Fibroblast of mammary gland (primary cell): ENCODE results near the gene RFX6.

Source experiments
- DNase-seq: peaks from one replicate; pipeline ENCODE4 v3.0.0-alpha.2; 2010; ENCODE audit warnings: low read depth
- H3K4me3 ChIP-seq: 2 replicates; pipeline ENCODE4 v1.5.1; 2011; ENCODE audit warnings: low read depth, mild to moderate bottlenecking, low read length, moderate library complexity; ENCODE audit not compliant: control insufficient read depth
- TF ChIP-seq, protein P1 (sequence below): conservative IDR thresholded peaks from 2 replicates; pipeline ENCODE4 v1.5.1; 2011; ENCODE audit warnings: low read depth, low read length, inconsistent platforms; ENCODE audit not compliant: control insufficient read depth, insufficient read depth

RFX6 gene

DNA sequence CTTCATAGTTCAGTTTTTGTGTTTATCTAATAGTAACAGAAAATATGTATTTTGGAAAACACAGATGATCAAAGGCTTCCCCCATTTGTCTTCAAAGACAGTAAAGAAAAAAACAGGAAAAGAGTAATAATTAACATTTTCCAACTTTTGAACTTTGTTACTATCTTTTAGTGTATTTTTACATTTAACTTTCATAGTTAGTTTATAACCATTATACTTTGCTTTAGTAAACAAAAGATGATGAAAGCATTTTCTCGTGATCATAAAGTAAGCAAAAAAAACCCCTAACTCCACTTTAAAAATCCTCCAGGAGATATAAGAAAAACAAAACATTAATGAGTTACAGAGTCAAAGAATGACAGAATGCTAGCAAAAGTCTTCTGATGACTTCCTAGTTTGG lies 34.6 kb upstream of the RFX6 start:
- no peak overlapping the region for H3K4me3 ChIP-seq
- TF ChIP-seq, protein P1, sequence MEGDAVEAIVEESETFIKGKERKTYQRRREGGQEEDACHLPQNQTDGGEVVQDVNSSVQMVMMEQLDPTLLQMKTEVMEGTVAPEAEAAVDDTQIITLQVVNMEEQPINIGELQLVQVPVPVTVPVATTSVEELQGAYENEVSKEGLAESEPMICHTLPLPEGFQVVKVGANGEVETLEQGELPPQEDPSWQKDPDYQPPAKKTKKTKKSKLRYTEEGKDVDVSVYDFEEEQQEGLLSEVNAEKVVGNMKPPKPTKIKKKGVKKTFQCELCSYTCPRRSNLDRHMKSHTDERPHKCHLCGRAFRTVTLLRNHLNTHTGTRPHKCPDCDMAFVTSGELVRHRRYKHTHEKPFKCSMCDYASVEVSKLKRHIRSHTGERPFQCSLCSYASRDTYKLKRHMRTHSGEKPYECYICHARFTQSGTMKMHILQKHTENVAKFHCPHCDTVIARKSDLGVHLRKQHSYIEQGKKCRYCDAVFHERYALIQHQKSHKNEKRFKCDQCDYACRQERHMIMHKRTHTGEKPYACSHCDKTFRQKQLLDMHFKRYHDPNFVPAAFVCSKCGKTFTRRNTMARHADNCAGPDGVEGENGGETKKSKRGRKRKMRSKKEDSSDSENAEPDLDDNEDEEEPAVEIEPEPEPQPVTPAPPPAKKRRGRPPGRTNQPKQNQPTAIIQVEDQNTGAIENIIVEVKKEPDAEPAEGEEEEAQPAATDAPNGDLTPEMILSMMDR, result no peak
- DNase-seq, result no peak

DNA sequence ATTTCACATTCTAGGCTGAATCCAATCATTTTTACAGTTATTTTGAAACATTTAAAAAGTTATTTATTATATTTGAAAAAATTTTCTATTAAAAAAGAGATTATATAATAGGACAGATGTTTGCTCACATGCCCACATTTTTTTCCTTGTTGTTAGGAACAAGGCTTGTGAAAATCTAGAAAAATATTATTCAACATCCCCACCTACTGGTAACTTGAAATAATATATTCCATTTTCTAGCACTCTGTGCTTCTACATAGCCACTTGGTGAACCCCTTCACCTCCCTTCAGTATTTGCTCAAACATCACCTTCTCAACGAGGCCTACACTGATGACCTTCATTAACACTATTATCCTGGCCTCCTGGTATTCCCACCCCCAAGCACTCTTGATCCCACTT lies 29.8 kb upstream of the RFX6 start:
- peak; percentile 52 for DNase-seq
- no peak overlapping the region for H3K4me3 ChIP-seq
- TF ChIP-seq, protein P1, result peak; percentile 23

DNA sequence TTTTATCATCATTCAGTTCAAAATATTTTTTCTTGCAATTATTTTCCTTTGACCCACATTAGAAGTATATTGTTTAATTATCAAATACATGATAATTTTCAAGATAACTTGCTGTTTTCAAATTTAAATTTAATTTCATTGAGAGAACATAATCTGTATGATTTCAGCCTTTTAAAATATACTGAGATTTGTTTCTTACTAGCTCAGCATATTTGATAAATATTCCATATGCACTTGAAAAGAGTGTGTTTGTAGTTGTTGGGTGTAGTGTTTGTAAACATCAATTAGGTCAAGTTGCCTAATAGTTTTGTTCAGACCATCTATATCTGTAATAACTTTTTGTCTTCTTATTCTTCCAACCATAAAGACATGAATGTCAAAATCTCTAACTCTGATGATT lies 19.0 kb upstream of the RFX6 start:
- TF ChIP-seq, protein P1, result no peak

DNA sequence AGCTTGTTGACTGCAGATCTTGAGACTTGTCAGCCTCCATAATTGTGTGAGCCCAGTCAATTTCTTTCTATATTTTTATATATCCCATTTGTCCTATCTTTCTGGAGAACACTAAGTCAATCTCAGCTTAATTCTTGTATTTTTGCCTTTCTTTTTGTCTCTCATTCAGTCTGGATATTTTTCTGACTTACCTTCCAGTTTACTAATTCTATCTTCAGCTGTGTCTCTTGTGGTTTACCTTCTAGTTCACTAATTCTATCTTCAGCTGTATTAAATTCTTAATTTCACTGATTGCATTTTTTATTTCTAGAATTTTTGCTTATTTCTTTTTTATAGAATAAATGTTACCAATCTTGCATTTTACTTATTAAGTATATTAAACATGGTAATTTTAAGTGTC lies 17.8 kb upstream of the RFX6 start:
- no peak overlapping the region for H3K4me3 ChIP-seq
- DNase-seq, result no peak
- TF ChIP-seq, protein P1, result no peak

More for the DNA sequence above, 19.0 kb upstream of the RFX6 start:
- no peak overlapping the region for H3K4me3 ChIP-seq
- no peak for DNase-seq

DNA sequence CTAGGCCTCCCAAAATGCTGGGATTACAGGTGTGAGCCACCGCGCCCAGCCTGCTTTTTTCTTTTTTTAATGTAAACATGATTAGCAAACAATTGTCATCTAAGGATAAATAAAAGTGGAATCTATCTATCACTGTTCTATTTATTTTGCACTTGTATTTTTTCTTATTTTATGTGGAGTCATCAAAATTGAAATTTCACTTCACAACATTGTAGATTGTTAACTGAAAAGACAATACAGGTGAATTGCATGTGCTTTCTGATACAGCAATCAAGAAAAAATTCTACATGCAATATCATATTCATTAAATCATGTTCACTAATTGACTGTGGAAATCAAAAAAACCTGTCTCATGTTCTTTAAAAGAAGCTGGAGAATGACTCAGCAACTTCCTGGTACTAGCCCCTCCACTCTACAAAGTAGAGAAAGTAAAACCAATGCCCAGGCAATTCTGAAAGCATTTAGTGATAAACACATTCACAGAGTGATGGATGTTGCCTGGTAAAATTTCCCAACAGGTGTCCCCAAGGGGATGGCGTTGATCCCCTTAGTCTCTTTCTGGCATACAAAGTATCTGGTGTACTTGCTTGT lies 10.7 kb upstream of the RFX6 start:
- H3K4me3 ChIP-seq, result no peak overlapping the region
- DNase-seq, result peak; percentile 4
- TF ChIP-seq, protein P1, result no peak

DNA sequence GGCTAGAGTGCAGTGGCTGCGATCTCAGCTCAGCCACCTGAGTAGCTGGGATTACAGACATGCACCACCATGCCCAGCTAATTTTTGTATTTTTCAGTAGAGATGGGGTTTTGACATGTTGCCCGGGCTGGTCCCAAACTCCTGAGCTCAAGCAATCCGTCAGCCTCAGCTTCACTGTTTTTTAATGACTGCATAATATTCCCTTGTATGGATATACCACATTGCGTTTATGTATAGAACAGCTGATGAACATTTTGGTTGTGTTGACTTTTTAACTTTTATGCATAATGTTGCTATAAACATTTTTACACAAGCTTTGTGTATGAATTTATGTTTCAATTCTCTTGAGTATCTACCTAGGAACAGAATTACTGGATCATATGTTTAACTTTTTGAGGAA lies 4.3 kb upstream of the RFX6 start:
- TF ChIP-seq, protein P1, result no peak
- no peak overlapping the region for H3K4me3 ChIP-seq
- DNase-seq, result no peak

DNA sequence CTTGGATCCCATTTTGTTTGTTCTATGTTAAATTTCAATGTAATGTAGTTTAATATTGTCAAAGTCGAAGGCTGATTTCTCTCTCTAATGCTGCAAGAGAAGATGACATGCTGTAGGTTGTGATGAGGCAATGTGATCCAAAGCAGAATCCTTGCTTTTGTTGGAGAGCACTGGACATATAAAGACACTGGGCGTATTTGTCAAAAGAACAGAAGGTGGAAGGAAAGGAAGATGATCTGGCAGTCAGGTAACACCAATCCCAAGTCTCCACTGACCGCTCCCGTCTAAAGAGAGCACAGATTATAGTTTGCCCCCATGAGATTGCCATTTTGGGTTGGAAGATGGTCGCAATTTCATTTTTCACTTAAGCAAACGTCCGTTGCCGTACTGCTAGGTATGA lies 935 bp upstream of the RFX6 start:
- H3K4me3 ChIP-seq, result no peak overlapping the region
- TF ChIP-seq, protein P1, result no peak
- no peak for DNase-seq
